GM10248 (cell line): ENCODE measurements around the gene CYTH4.

Experiments used
- CTCF ChIA-PET: fragments of 300-600 bp; sonication (Branson Sonifier 250); formaldehyde crosslinking; extraction: SDS; loops from one replicate; lab custom pipeline; 2021; ENCODE audit warnings: antibody characterized with exemption; lab: Yijun Ruan, JAX
- POLR2A ChIA-PET: fragments of 350-650 bp; sonication (Branson Sonifier 250); formaldehyde crosslinking; extraction: SDS; loops from one replicate; lab custom pipeline; 2020; ENCODE audit warnings: antibody characterized with exemption; lab: Yijun Ruan, JAX
- DNase-seq: peaks from one replicate; pipeline ENCODE4 v3.0.0; 2012; ENCODE audit errors: extremely low spot score
- CTCF ChIP-seq: IDR thresholded peaks from 2 replicates; pipeline ENCODE4 v1.5.1; 2012; ENCODE audit warnings: mild to moderate bottlenecking, low read depth; ENCODE audit errors: extremely low read depth, missing control alignments, control extremely low read depth

Gene CYTH4

GRCh38 chr22:37267135-37267587, 15.1 kb upstream of the CYTH4 start:
- CTCF ChIA-PET, result interaction anchor here (0.7 to 2.4 kb wide), 27 partner anchors 8 to 325 kb away, joined by 3 to 10 read pairs (median 4); partner anchors contain the start of genes CYTH4, IL2RB and RAC2
- peak; percentile 97 for TF ChIP-seq CTCF
- DNase-seq, result peak; percentile 83
- POLR2A ChIA-PET, result no interaction called here

- no peak for TF ChIP-seq CTCF
- POLR2A ChIA-PET, result interaction anchor here (0.6 kb wide), 1 partner anchor 16 kb away, joined by 5 read pairs; no protein-coding TSS in a partner anchor
- CTCF ChIA-PET, result interaction anchor here (0.7 to 2.4 kb wide), 29 partner anchors 9 to 324 kb away, joined by 3 to 10 read pairs (median 4); partner anchors contain the start of genes CYTH4, IL2RB and RAC2
- DNase-seq, result no peak
These were observed 14.5 kb upstream of the CYTH4 start for GRCh38 chr22:37267661-37268413.

- no peak for DNase-seq
- ChIA-PET CTCF (interaction anchor here (1.0 to 5.8 kb wide), 2 partner anchors 10 to 12 kb away, joined by 4 to 55 read pairs; partner anchors contain the start of gene CYTH4), POLR2A (no interaction called here)
- no peak for TF ChIP-seq CTCF
These were observed 12.2 kb upstream of the CYTH4 start for GRCh38 chr22:37269936-37270678.

- ChIA-PET CTCF (interaction anchor here (1.0 to 5.8 kb wide), 4 partner anchors 11 to 23 kb away, joined by 3 to 55 read pairs (median 4); partner anchors contain the start of gene CYTH4), POLR2A (no interaction called here)
- no peak for DNase-seq
- no peak for TF ChIP-seq CTCF
These were observed 11.2 kb upstream of the CYTH4 start for GRCh38 chr22:37270928-37271650.

DNA sequence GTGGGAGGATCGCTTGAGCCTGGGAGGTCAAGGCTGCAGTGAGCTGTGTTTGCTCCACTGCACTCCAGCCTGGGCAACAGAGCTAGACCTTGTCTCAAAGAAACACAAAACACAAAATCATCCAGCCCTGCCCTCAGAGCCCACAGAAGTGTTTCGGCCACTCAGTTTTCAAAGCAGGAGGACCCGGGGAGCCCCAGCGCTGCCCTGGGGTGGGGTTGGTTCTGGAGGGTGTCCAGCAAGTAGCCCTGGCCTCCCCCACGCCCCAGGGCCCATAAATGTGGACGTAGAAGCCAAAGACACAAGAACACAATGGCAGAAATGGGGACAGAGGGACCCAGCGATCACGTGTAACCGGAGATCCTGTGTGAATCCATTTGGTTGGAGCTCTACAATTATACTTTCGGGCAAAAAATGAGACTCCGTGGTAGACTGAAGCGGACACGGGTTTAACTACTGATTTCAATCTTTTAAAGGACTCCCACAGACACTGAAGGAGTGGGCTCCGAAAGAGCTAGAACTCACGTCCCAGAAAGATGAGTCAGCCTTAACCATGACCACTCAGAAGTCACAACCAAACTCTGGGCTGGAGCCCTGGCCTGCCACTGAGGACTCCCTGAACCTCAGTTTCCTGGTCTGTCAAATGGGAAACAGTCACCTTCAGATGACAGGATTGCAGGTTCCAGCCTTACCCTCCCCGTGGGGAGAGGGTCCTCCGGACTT, 9.0 kb upstream of the CYTH4 start:
- DNase-seq, result peak; percentile 66
- no peak for TF ChIP-seq CTCF
- CTCF ChIA-PET, result interaction anchor here (0.9 to 5.8 kb wide), 5 partner anchors 9 to 225 kb away, joined by 3 to 55 read pairs (median 3); partner anchors contain the start of gene RAC2
- POLR2A ChIA-PET, result interaction anchor here (0.7 kb wide), 1 partner anchor 494 kb away, joined by 3 read pairs; no protein-coding TSS in a partner anchor
